Activated T-cell treated with anti-CD3 and anti-CD28 coated beads, Interleukin-2, amount 50 U/mL, for 4 hours (primary cell): Measurements from ENCODE around the gene EEF1AKMT1. TPM values are rescaled to one million over a fixed set of nuclear protein-coding genes. Genes with fewer than 3 reads are reported as not detected.

Experiments used
- ATAC-seq, 2 donors: fragments of 200-7000 bp; cut with Tn5 transposase; one replicate each; pipeline ENCODE4 v1.10.0; 2021
- DNase-seq: peaks from one replicate; pipeline ENCODE4 v3.0.0-alpha.2; 2020
- H3K27me3 Mint-ChIP-seq: one replicate; pipeline ENCODE4 v1.8.0; 2021; ENCODE audit warnings: low read depth, mixed read lengths
- H3K36me3 Mint-ChIP-seq: one replicate; pipeline ENCODE4 v1.8.0; 2022; ENCODE audit warnings: mixed read lengths; ENCODE audit not compliant: insufficient read depth
- H3K4me1 Mint-ChIP-seq: one replicate; pipeline ENCODE4 v1.8.0; 2021; ENCODE audit warnings: low read depth, mixed read lengths
- H3K4me3 Mint-ChIP-seq: one replicate; pipeline ENCODE4 v1.8.0; 2021; ENCODE audit warnings: mild to moderate bottlenecking, moderate library complexity, mixed read lengths
- H3K9me3 Mint-ChIP-seq: one replicate; pipeline ENCODE4 v1.8.0; 2021; ENCODE audit warnings: mixed read lengths
- total RNA-seq, 3 donors: library from RNA; stranded (reverse); gene quantifications; one replicate each; pipeline ENCODE4 v1.2.1, GENCODE V29; 2021

The EEF1AKMT1 gene
- total RNA-seq, 3 donors from 2014 or later = 10.2 to 10.9 (median 10.5) TPM

GRCh38 chr13:20719783-20720182 is 54.0 kb downstream of the EEF1AKMT1 start:
- Mint-ChIP-seq H3K36me3 (no peaks in the 10 kb centered on the region), H3K27me3 (peaks cover 21% of the 10 kb centered on the region), H3K4me1 (peaks cover 2% of the 10 kb centered on the region), H3K4me3 (no peak overlapping the region), H3K9me3 (no peaks in the 10 kb centered on the region)
- DNase-seq (no peak), ATAC-seq (no peak)

GRCh38 chr13:20718958-20719566 is 54.7 kb downstream of the EEF1AKMT1 start:
- H3K4me1 Mint-ChIP-seq = peaks cover 2% of the 10 kb centered on the region
- no peaks in the 10 kb centered on the region for H3K9me3 Mint-ChIP-seq
- no peak for DNase-seq
- no peaks in the 10 kb centered on the region for H3K36me3 Mint-ChIP-seq
- ATAC-seq = no peak
- peaks cover 21% of the 10 kb centered on the region for H3K27me3 Mint-ChIP-seq
- no peak overlapping the region for H3K4me3 Mint-ChIP-seq

DNA sequence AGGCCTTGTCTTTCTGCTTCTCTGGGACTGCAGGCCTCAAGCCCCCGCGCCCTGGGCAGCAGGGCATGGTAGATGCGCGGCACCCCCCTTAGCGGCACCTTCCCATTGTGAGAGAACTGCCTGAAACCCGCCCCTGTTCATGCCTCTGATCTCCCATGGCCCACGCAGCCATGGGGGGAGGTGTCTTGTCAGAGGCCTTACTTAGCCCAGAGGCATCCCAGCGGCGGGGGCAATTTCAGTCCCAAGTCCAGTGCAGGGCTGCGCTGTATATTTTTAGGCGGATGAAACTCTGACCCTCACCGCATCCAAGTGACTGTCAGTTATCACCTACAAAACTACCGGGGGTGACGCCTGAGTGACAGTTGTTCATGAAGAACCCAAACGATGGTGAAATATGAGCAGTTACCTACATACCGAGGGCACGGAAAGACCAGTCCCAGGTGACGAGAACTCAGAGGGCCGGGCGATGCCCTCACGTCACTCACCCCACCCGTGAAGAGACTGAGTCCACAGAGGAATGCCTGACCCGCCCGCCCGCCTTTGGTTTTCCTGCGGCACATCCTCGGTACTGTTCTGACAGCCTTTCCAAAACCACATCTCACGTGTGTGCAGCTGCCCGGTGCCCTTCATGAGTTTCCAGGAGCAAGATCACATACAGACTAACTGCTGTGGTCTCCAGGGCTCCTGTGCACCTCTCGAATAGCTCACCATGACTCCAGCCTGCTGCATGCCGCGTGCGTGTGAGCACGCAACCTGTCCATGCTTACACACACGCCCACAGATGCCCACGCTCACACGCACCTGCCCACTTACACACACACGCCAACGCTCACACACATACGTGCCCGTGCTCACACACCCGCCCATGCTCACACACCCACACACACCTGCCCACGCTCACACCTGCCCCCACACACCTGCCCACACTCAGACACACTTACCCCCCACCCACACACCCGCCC is 55.9 kb downstream of the EEF1AKMT1 start:
- DNase-seq = no peak
- H3K27me3 Mint-ChIP-seq = peaks cover 22% of the 10 kb centered on the region
- H3K36me3 Mint-ChIP-seq = no peaks in the 10 kb centered on the region

GRCh38 chr13:20716951-20717350 is 56.8 kb downstream of the EEF1AKMT1 start:
- H3K27me3 Mint-ChIP-seq = peaks cover 16% of the 10 kb centered on the region
- ATAC-seq = no peak
- H3K4me3 Mint-ChIP-seq = no peak overlapping the region
- no peak for DNase-seq
- H3K4me1 Mint-ChIP-seq = peaks cover 6% of the 10 kb centered on the region
- H3K36me3 Mint-ChIP-seq = no peaks in the 10 kb centered on the region
- H3K9me3 Mint-ChIP-seq = no peaks in the 10 kb centered on the region

More for the DNA sequence above, 55.9 kb downstream of the EEF1AKMT1 start:
- no peaks in the 10 kb centered on the region for H3K9me3 Mint-ChIP-seq
- no peak for ATAC-seq
- no peak overlapping the region for H3K4me3 Mint-ChIP-seq
- H3K4me1 Mint-ChIP-seq = peaks cover 3% of the 10 kb centered on the region

GRCh38 chr13:20715330-20715712 is 58.4 kb downstream of the EEF1AKMT1 start:
- Mint-ChIP-seq H3K4me3 (no peak overlapping the region), H3K9me3 (no peaks in the 10 kb centered on the region), H3K36me3 (no peaks in the 10 kb centered on the region), H3K27me3 (peaks cover 8% of the 10 kb centered on the region), H3K4me1 (peaks cover 4% of the 10 kb centered on the region)
- DNase-seq (no peak), ATAC-seq (no peak)

GRCh38 chr13:20714563-20715329 is 59.0 kb downstream of the EEF1AKMT1 start:
- DNase-seq = no peak
- no peaks in the 10 kb centered on the region for H3K9me3 Mint-ChIP-seq
- H3K27me3 Mint-ChIP-seq = peaks cover 8% of the 10 kb centered on the region
- peaks cover 4% of the 10 kb centered on the region for H3K4me1 Mint-ChIP-seq
- no peak overlapping the region for H3K4me3 Mint-ChIP-seq
- no peak for ATAC-seq
- H3K36me3 Mint-ChIP-seq = no peaks in the 10 kb centered on the region

DNA sequence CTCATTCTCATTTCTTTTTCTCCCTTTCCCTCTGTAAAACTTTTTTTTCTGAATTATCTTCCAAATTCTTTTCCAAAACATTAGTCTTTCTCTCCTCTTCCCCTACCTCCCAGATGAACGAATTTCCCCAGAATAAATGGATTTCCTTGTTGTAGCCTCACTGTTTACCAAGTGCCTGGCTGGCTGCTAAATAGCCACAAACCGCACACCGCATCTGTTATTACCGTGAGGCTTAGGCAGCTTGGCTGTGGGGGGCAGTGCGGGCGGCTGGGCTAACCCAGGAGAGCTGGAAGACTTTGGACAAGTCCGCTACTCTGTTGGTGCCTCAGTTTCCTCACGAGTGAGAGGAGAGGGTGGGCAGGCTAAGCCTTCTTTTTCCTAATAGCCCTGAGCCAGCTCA is 59.6 kb downstream of the EEF1AKMT1 start:
- no peak overlapping the region for H3K4me3 Mint-ChIP-seq
- H3K4me1 Mint-ChIP-seq = peaks cover 4% of the 10 kb centered on the region
- no peaks in the 10 kb centered on the region for H3K9me3 Mint-ChIP-seq
- DNase-seq (no peak), ATAC-seq (no peak)
- H3K36me3 Mint-ChIP-seq = no peaks in the 10 kb centered on the region
- H3K27me3 Mint-ChIP-seq = peaks cover 8% of the 10 kb centered on the region

GRCh38 chr13:20713751-20714150 is 60.0 kb downstream of the EEF1AKMT1 start:
- Mint-ChIP-seq H3K4me1 (peaks cover 4% of the 10 kb centered on the region), H3K36me3 (no peaks in the 10 kb centered on the region), H3K9me3 (no peaks in the 10 kb centered on the region), H3K4me3 (no peak overlapping the region), H3K27me3 (peaks cover 8% of the 10 kb centered on the region)
- ATAC-seq (peak in 1 of 2 donors; percentile 42), DNase-seq (no peak)

GRCh38 chr13:20713014-20713376 is 60.8 kb downstream of the EEF1AKMT1 start:
- Mint-ChIP-seq H3K9me3 (no peaks in the 10 kb centered on the region), H3K36me3 (no peaks in the 10 kb centered on the region), H3K4me3 (no peak overlapping the region), H3K27me3 (peaks cover 8% of the 10 kb centered on the region), H3K4me1 (peaks cover 4% of the 10 kb centered on the region)
- ATAC-seq (no peak), DNase-seq (no peak)

DNA sequence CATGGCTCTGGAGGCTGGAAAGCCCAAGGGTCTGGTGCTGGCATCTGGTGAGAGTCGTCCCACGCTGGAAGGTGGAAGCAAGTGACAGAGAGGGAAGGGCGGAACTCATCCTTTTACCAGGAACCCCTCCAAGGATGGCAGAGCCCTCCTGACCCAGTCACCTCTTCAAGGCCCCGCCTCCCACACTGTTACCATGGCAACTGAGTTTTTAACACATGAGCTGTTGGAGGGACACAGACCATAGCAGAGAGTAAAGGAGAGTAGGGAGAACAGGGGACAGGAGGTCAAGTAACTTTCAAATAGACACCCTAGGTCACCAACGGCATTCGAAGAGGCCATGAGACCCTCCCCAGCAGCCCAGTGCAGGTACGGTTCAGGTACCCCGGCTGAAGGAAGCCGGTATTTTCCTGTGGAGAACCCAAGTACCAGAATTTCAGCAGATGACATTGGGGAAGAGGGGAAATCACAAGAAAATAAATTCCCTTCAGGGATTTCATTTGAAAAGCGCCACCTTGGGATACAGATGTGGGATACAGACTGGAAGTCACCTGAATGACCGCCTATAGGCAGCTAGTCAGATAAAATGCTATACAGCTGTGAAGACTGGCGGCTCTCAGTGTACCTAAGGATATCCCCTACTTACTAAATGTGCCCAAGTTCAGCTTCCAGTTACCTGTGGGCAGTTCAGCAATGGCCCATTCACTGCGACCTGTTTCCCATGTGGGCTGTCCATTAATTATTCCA is 62.3 kb downstream of the EEF1AKMT1 start:
- Mint-ChIP-seq H3K4me3 (no peak overlapping the region), H3K9me3 (no peaks in the 10 kb centered on the region), H3K4me1 (peaks cover 4% of the 10 kb centered on the region), H3K27me3 (peaks cover 8% of the 10 kb centered on the region), H3K36me3 (no peaks in the 10 kb centered on the region)
- no peak for ATAC-seq
- no peak for DNase-seq

- no peak for ATAC-seq
- no peak overlapping the region for H3K4me3 Mint-ChIP-seq
Observed at GRCh38 chr13:20709782-20710181, 64.0 kb downstream of the EEF1AKMT1 start.

DNA sequence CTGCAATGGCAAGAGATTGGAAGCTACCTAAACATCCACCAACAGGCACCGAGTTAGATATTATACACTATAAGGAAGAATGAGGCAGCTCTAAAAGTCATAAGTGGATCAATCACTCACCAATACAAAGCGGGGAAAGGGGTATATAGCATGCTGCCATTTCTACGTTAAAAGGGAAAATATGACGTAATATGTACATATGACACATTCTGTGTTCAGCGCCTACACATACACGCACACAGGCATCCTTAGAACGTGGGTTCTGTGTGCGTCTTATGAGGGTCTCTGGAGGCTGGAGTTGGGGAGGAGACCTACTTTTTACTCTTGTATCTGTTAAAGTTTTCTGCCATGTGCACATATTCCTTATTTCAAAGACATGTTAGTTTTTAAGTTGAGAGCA is 64.4 kb downstream of the EEF1AKMT1 start:
- no peak overlapping the region for H3K4me3 Mint-ChIP-seq
- H3K9me3 Mint-ChIP-seq = no peaks in the 10 kb centered on the region
- peaks cover 8% of the 10 kb centered on the region for H3K27me3 Mint-ChIP-seq
- peaks cover 4% of the 10 kb centered on the region for H3K4me1 Mint-ChIP-seq
- no peaks in the 10 kb centered on the region for H3K36me3 Mint-ChIP-seq
- ATAC-seq (no peak), DNase-seq (no peak)

More at GRCh38 chr13:20709782-20710181, 64.0 kb downstream of the EEF1AKMT1 start:
- Mint-ChIP-seq H3K9me3 (no peaks in the 10 kb centered on the region), H3K36me3 (no peaks in the 10 kb centered on the region), H3K4me1 (peaks cover 4% of the 10 kb centered on the region), H3K27me3 (peaks cover 8% of the 10 kb centered on the region)
- DNase-seq = no peak

- no peak for DNase-seq
- peaks cover 4% of the 10 kb centered on the region for H3K27me3 Mint-ChIP-seq
Observed at GRCh38 chr13:20708216-20708615, 65.5 kb downstream of the EEF1AKMT1 start.

DNA sequence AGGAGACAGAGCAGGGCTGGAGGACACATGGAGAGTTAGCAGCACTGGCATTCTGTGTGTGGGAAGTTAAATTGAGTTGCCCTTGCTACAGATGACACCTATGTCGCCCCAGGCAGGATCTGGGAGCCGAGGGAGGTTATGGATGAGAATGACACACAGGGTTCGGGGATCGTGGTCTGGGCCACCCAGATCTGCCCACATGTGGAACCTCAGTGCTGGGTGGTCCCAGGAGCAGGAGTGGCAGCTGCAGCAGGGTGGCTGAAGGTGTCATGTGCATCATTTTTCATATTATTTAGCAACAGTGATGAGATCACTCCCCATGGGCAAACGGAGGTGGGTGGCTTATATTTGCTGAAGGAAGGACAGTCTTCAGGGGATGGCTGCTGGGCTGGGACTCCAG is 67.1 kb downstream of the EEF1AKMT1 start:
- Mint-ChIP-seq H3K36me3 (no peaks in the 10 kb centered on the region), H3K9me3 (no peaks in the 10 kb centered on the region), H3K4me1 (peaks cover 7% of the 10 kb centered on the region), H3K27me3 (peaks cover 3% of the 10 kb centered on the region), H3K4me3 (no peak overlapping the region)
- ATAC-seq (no peak), DNase-seq (no peak)

More at GRCh38 chr13:20708216-20708615, 65.5 kb downstream of the EEF1AKMT1 start:
- H3K9me3 Mint-ChIP-seq = no peaks in the 10 kb centered on the region
- ATAC-seq = no peak
- no peaks in the 10 kb centered on the region for H3K36me3 Mint-ChIP-seq
- H3K4me1 Mint-ChIP-seq = peaks cover 5% of the 10 kb centered on the region
- no peak overlapping the region for H3K4me3 Mint-ChIP-seq
